Smooth muscle cell (in vitro differentiated cells): ENCODE results near the gene TMEM181. TPM values are rescaled to one million over a fixed set of nuclear protein-coding genes. Genes with fewer than 3 reads are reported as not detected.

ENCODE experiments used
- DNase-seq: peaks from one replicate; lab custom pipeline; 2025; ENCODE audit not compliant: unreplicated experiment; lab: John Stamatoyannopoulos, UW
- H2AFZ ChIP-seq: fragments of 200-600 bp; sonication (generic); 2 replicates; pipeline ENCODE4 v1.6.0; 2016; ENCODE audit warnings: antibody characterized with exemption, low read depth, mild to moderate bottlenecking
- H3F3A ChIP-seq: fragments of 200-600 bp; sonication (generic); 2 replicates; pipeline ENCODE4 v1.6.0; 2017; ENCODE audit warnings: antibody characterized with exemption, low read depth
- H3K27ac ChIP-seq: fragments of 200-600 bp; sonication (generic); 2 replicates; pipeline ENCODE4 v1.5.1; 2016; ENCODE audit warnings: low read depth, mild to moderate bottlenecking
- H3K27me3 ChIP-seq: fragments of 200-600 bp; sonication (generic); 2 replicates; pipeline ENCODE4 v1.6.1; 2016; ENCODE audit warnings: low read depth, mild to moderate bottlenecking
- H3K36me3 ChIP-seq: fragments of 200-600 bp; sonication (generic); 2 replicates; pipeline ENCODE4 v1.5.1; 2016; ENCODE audit warnings: low read depth
- H3K4me1 ChIP-seq: fragments of 200-600 bp; sonication (generic); 2 replicates; pipeline ENCODE4 v1.5.1; 2016; ENCODE audit warnings: low read depth
- H3K4me2 ChIP-seq: fragments of 200-600 bp; sonication (generic); 2 replicates; pipeline ENCODE4 v1.6.0; 2016; ENCODE audit warnings: mild to moderate bottlenecking
- H3K4me3 ChIP-seq: fragments of 200-600 bp; sonication (generic); 2 replicates; pipeline ENCODE4 v1.5.1; 2016; ENCODE audit warnings: mild to moderate bottlenecking
- H3K79me2 ChIP-seq: fragments of 200-600 bp; sonication (generic); 2 replicates; pipeline ENCODE4 v1.6.0; 2016; ENCODE audit warnings: low read depth, mild to moderate bottlenecking
- H3K9ac ChIP-seq: fragments of 200-600 bp; sonication (generic); 2 replicates; pipeline ENCODE4 v1.6.0; 2016; ENCODE audit warnings: low read depth
- H3K9me3 ChIP-seq: fragments of 200-600 bp; sonication (generic); replicated peaks from 2 replicates; pipeline ENCODE4 v1.5.1; 2016; ENCODE audit warnings: low read depth
- H4K20me1 ChIP-seq: fragments of 200-600 bp; sonication (generic); 2 replicates; pipeline ENCODE4 v1.6.0; 2016; ENCODE audit warnings: low read depth
- CTCF ChIP-seq: fragments of 200-600 bp; sonication (generic); IDR thresholded peaks from 2 replicates; pipeline ENCODE4 v1.5.1; 2017; ENCODE audit warnings: borderline replicate concordance, mild to moderate bottlenecking, antibody characterized with exemption; ENCODE audit not compliant: insufficient read depth, poor library complexity, severe bottlenecking
- WGBS: methylation state at CpG from one replicate; pipeline ENCODE4 v1.1.7; 2016; ENCODE audit warnings: low lambda C conversion rate; 5-methylcytosine and 5-hydroxymethylcytosine counted together
- polyA plus RNA-seq: library from polyadenylated mRNA; unstranded; fragments of >200 nt; fragmentation: Nextera tagmentation; extraction: Ambion mirVana; gene quantifications from 2 replicates; pipeline ENCODE4 v1.2.1, GENCODE V29; 2016
- total RNA-seq: library from RNA; depleted of rRNA; stranded (reverse); fragments of >200 nt; gene quantifications from 2 replicates; pipeline ENCODE4 v1.2.3, GENCODE V29; 2014

TMEM181 gene
- total and polyA plus RNA-seq, 2 experiments from 2014 or later = 15.3 to 29.0 TPM

- TF ChIP-seq CTCF = no peak
Measured at GRCh38 chr6:158644231-158645063, 84.6 kb downstream of the TMEM181 start, which contains the start of gene DYNLT1. Gene DYNLT1, minus strand, starts transcription at chr6:158644743. Its CDS starts 35 bp downstream, at chr6:158644708.

GRCh38 chr6:158645064-158646022 lies 85.5 kb downstream of the TMEM181 start:
- 33% methylated on average over 21 of the region's 21 CpGs for WGBS
- DNase-seq = no peak

More at GRCh38 chr6:158644231-158645063, 84.6 kb downstream of the TMEM181 start, which contains the start of gene DYNLT1:
- Histone ChIP-seq H3K4me1 (peaks cover 19% of the 10 kb centered on the region), H3K27ac (peak within 1 kb of the TSS; percentile 99), H3K9me3 (no peaks in the 10 kb centered on the region), H3K27me3 (no peaks in the 10 kb centered on the region), H3K36me3 (no peaks in the 10 kb centered on the region), H2AFZ (peak within 1 kb of the TSS; percentile 91), H3K4me2 (peak within 1 kb of the TSS; percentile 95), H3K9ac (peak within 1 kb of the TSS; percentile 99), H3K79me2 (peaks cover 45% of the 10 kb centered on the region), H4K20me1 (peaks cover 37% of the 10 kb centered on the region), H3K4me3 (peak within 1 kb of the TSS; percentile 97), H3F3A (no peaks in the 10 kb centered on the region)
- WGBS = under 1% methylated on average over 37 of the region's 81 CpGs
- DNase-seq = peak; percentile 83

More at GRCh38 chr6:158645064-158646022, 85.5 kb downstream of the TMEM181 start:
- H3K27ac ChIP-seq = peak overlapping the region; percentile 99
- peak overlapping the region; percentile 95 for H3K4me2 ChIP-seq
- no peak for TF ChIP-seq CTCF
- H2AFZ ChIP-seq = peak overlapping the region; percentile 91
- peak overlapping the region; percentile 97 for H3K4me3 ChIP-seq
- H4K20me1 ChIP-seq = peaks cover 28% of the 10 kb centered on the region
- H3K9me3 ChIP-seq = no peaks in the 10 kb centered on the region
- peak overlapping the region; percentile 99 for H3K9ac ChIP-seq
- H3F3A ChIP-seq = no peaks in the 10 kb centered on the region
- no peaks in the 10 kb centered on the region for H3K36me3 ChIP-seq
- H3K4me1 ChIP-seq = peaks cover 19% of the 10 kb centered on the region
- H3K79me2 ChIP-seq = peaks cover 37% of the 10 kb centered on the region
- H3K27me3 ChIP-seq = no peaks in the 10 kb centered on the region
